Adipocyte (in vitro differentiated cells): ENCODE data around the gene AIG1.
"Not testable (repeated sequence)": the region's sequence is repeated elsewhere in the genome, so short reads cannot be mapped to it uniquely, and the experiment has no call there.

ENCODE experiments used
- DNase-seq: peaks from one replicate; pipeline ENCODE4 v3.0.0-alpha.2; 2015; ENCODE audit warnings: low read depth
- H3K27me3 ChIP-seq: replicated peaks from 2 replicates; pipeline ENCODE4 v1.7.0; 2013; ENCODE audit warnings: mild to moderate bottlenecking, low read length, moderate library complexity; ENCODE audit not compliant: control insufficient read depth, insufficient read depth
- H3K36me3 ChIP-seq: 2 replicates; pipeline ENCODE4 v1.7.0; 2013; ENCODE audit warnings: low read length, mild to moderate bottlenecking, moderate library complexity; ENCODE audit not compliant: control insufficient read depth, insufficient read depth, severe bottlenecking
- H3K4me1 ChIP-seq: 2 replicates; pipeline ENCODE4 v1.7.0; 2013; ENCODE audit warnings: mild to moderate bottlenecking, low read length, moderate library complexity; ENCODE audit not compliant: control insufficient read depth, insufficient read depth
- H3K4me3 ChIP-seq: 2 replicates; pipeline ENCODE4 v1.7.0; 2013; ENCODE audit warnings: mild to moderate bottlenecking, low read length, moderate library complexity
- H3K9ac ChIP-seq: 2 replicates; pipeline ENCODE4 v1.7.0; 2013; ENCODE audit warnings: mild to moderate bottlenecking, low read length, moderate library complexity
- H3K9me3 ChIP-seq: 2 replicates; pipeline ENCODE4 v1.7.0; 2013; ENCODE audit warnings: mild to moderate bottlenecking, low read length, moderate library complexity; ENCODE audit not compliant: control insufficient read depth

The AIG1 gene

DNA sequence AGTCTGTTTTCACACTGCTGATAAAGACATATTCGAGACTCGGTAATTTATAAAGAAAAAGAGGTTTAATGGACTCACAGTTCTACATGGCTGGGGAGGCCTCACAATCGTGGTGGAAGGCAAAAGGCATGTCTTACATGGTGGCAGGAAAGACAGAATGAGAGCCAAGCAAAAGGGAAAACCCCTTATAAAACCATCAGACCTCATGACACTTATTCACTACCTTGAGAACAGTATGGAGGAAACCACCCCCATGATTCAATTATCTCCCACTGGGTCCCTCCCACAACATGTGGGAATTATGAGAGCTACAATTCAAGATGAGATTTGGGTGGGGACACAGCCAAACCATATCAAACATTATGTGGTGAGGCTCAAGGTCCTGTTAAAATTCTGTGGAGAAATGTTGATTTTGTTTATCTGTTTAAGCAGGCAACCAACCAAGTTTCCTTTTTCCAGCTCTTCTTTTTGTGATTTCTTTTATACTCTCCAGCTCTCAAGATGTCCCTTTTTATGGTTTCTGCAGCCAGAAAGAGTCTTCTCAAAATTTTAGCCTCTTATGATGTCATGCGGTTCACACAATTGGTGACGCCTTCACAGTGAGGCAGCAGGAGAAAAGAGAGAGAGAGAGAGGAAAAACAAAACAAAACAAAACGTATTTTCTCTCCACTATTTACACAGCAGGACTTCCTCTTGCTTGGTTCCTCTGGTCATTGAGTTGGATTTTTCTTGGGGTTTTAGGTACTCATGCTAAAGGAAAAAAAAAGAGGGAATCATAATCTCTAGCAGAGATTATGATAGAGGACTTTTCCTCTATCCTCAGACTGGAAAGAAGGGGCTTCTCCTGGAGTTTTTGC, 18.0 kb downstream of the AIG1 start:
- Histone ChIP-seq H3K4me1 (no peaks in the 10 kb centered on the region), H3K9me3 (peaks cover 14% of the 10 kb centered on the region), H3K36me3 (no peaks in the 10 kb centered on the region), H3K27me3 (no peaks in the 10 kb centered on the region), H3K4me3 (no peak overlapping the region), H3K9ac (no peak overlapping the region)
- DNase-seq: no peak

DNA sequence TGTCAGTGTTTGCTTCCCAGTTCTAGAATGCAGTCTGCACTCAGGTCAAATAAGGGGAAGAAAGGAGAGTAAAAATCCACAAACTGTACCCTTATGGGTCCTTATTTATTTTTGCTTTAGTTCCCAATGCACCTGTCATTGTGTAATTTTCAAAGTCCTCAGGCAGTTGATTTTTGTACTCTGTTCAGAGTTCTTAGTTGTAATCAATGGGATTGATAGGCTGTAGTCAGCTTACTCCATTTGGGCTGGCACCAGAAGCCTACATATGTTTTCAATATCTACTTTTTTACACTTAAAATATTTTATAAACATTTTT, 18.6 kb downstream of the AIG1 start:
- H3K9ac ChIP-seq: no peak overlapping the region
- DNase-seq: no peak
- no peaks in the 10 kb centered on the region for H3K36me3 ChIP-seq
- peaks cover 8% of the 10 kb centered on the region for H3K9me3 ChIP-seq
- no peaks in the 10 kb centered on the region for H3K27me3 ChIP-seq
- no peak overlapping the region for H3K4me3 ChIP-seq
- H3K4me1 ChIP-seq: no peaks in the 10 kb centered on the region

DNA sequence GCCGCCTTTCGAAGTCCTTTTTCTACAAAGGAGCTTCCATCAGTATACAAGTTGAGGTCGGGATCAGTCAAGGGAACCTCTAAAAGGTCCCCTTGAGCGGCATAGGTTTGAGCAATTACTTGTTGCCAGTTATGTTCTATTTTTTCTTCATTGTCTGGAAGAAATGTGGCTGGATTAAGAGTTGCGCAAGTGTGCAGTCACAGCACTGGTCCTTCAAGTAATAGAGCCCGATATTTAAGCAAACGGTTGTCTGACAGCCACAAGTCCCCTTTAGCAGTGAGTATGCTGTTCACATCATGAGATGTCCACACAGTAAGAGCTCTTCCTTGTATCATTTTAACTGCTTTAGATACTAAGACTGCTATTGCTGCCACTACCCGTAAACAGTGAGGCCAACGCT, 21.6 kb downstream of the AIG1 start:
- H3K36me3 ChIP-seq, H3K9ac ChIP-seq, DNase-seq, H3K4me1 ChIP-seq, H3K27me3 ChIP-seq, H3K9me3 ChIP-seq, H3K4me3 ChIP-seq: not testable (repeated sequence)

DNA sequence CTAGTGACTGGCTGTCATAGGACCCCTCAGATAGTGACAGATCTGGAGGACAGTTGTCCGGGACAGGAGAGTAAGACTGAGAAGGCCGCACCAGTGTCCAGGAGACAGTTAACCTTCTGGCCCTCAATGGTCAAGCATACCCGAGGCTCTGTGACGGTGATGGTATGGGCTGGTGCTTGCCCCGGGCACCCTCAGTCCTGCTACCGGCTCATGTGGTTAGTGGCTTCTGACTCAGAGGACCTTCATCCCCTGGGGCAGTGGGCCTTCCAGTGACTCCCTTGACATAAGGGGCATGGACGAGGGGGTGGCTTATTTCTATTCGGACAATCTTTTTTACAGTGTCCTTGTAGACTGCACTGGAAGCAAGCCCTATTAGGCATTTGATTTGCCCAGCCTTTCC, 23.3 kb downstream of the AIG1 start:
- DNase-seq, H3K27me3 ChIP-seq, H3K36me3 ChIP-seq, H3K4me3 ChIP-seq, H3K9me3 ChIP-seq, H3K9ac ChIP-seq, H3K4me1 ChIP-seq: not testable (repeated sequence)

GRCh38 chr6:143087335-143087734, 26.6 kb downstream of the AIG1 start:
- not testable (repeated sequence) for H3K4me3 ChIP-seq, DNase-seq, H3K9ac ChIP-seq, H3K9me3 ChIP-seq, H3K4me1 ChIP-seq, H3K36me3 ChIP-seq, H3K27me3 ChIP-seq

- Histone ChIP-seq H3K9ac (no peak overlapping the region), H3K4me3 (no peak overlapping the region), H3K36me3 (no peaks in the 10 kb centered on the region), H3K27me3 (no peaks in the 10 kb centered on the region), H3K4me1 (peaks cover 5% of the 10 kb centered on the region), H3K9me3 (no peaks in the 10 kb centered on the region)
- DNase-seq: no peak
These were observed 27.2 kb downstream of the AIG1 start for GRCh38 chr6:143087856-143088255.

DNA sequence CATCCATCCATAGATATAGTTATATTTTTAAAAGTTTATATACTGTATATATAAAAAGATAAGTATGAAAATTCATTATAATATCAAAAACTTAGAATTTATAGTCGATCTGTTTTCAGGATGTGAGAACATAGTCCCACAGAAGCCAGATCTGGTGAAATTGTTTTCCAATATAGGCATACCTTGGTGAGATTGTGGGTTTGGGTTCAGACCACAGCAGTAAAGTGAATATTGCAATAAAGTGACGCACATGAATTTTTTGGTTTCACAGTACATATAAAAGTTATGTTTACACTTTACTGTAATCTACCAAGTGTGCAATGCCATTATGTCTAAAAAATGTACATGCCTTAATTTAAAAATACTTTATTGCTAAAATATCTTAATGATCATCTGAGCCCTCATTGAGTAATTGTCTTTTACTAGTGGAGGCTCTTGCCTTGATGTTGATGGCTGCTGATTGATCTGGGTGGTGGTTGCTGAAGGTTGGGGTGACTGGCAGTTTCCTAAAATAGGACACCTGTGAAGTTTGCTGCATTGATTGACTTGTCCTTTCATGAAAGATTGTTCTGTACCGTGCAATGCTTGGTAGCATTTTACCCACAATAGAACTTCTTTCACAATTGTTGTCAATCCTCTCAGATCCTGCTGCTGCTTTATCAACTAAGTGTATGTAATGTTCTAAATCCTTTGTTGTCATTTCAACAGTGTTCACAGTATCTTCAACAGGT, 29.8 kb downstream of the AIG1 start:
- H3K36me3 ChIP-seq: no peaks in the 10 kb centered on the region
- no peak overlapping the region for H3K9ac ChIP-seq

GRCh38 chr6:143092768-143093167, 32.1 kb downstream of the AIG1 start:
- H3K4me3 ChIP-seq: no peak overlapping the region
- H3K9ac ChIP-seq: no peak overlapping the region
- no peaks in the 10 kb centered on the region for H3K36me3 ChIP-seq
- no peak for DNase-seq
- peaks cover 5% of the 10 kb centered on the region for H3K4me1 ChIP-seq
- no peaks in the 10 kb centered on the region for H3K27me3 ChIP-seq
- no peaks in the 10 kb centered on the region for H3K9me3 ChIP-seq

More for the DNA sequence above, 29.8 kb downstream of the AIG1 start:
- no peak overlapping the region for H3K4me3 ChIP-seq
- DNase-seq: no peak
- H3K9me3 ChIP-seq: no peaks in the 10 kb centered on the region
- no peaks in the 10 kb centered on the region for H3K27me3 ChIP-seq
- peaks cover 5% of the 10 kb centered on the region for H3K4me1 ChIP-seq

GRCh38 chr6:143093290-143093689, 32.6 kb downstream of the AIG1 start:
- no peaks in the 10 kb centered on the region for H3K9me3 ChIP-seq
- peaks cover 5% of the 10 kb centered on the region for H3K4me1 ChIP-seq
- H3K4me3 ChIP-seq: no peak overlapping the region

GRCh38 chr6:143096403-143096802, 35.7 kb downstream of the AIG1 start:
- Histone ChIP-seq H3K9me3 (no peaks in the 10 kb centered on the region), H3K36me3 (no peaks in the 10 kb centered on the region), H3K27me3 (no peaks in the 10 kb centered on the region), H3K4me1 (no peaks in the 10 kb centered on the region), H3K9ac (no peak overlapping the region), H3K4me3 (no peak overlapping the region)
- DNase-seq: no peak

More at GRCh38 chr6:143093290-143093689, 32.6 kb downstream of the AIG1 start:
- Histone ChIP-seq H3K9ac (no peak overlapping the region), H3K36me3 (no peaks in the 10 kb centered on the region), H3K27me3 (no peaks in the 10 kb centered on the region)
- no peak for DNase-seq

DNA sequence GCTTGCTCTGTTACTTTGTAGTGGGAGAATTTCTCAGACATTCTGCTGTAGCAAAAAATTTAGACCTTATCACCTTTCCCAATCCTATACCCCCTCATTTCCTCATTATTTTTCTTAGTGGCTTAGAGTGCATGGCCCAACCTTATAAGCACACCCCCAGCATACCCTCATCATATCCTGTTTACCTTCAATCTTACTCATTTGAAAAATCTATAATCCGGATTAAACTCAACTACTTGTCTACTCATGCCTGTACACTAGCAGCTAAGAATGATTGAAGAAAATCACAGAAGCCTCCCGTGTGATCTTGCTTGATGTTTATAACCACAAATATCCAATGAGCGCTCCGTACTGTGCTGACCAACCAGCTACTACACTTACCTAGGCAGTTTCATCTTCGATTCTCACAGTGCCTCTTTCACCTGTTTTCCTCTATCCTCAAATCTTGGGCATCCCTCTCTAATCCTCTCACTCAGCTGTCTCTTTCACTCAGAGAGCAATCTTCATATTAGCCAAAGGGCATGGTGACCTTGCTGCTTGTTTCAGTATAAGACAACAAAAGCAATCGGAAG, 36.6 kb downstream of the AIG1 start:
- Histone ChIP-seq H3K9me3 (no peaks in the 10 kb centered on the region), H3K4me1 (no peaks in the 10 kb centered on the region), H3K9ac (no peak overlapping the region), H3K27me3 (no peaks in the 10 kb centered on the region), H3K36me3 (no peaks in the 10 kb centered on the region), H3K4me3 (no peak overlapping the region)
- no peak for DNase-seq
